ENCODE results near the gene RNF207. TPM values are rescaled to one million over a fixed set of nuclear protein-coding genes. Genes with fewer than 3 reads are reported as not detected.

The RNF207 gene
- total and polyA plus RNA-seq, 9 donors, result 2.0 to 24.4 (median 7.7) TPM

DNA sequence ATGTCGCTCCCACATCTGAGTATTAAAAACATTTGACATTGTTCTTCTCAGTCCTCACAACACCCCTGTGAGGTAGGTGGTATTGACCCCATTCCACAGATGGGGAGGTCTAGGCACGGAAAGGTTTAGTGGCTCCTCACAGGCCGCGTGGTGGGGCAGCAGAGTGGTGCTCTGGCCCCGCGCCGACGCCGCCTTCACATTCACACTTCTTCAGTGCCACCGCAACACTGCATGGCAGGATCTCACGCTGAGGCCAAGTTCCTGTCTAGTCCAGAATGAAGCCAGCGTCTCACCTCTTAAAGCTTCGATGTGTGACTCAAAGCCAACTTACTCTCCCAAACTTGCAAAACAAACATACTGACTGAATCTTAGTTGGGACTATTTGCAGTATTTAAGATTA, 17.7 kb downstream of the RNF207 start:
- DNase-seq, result no peak
- no peak overlapping the region for H3K27ac ChIP-seq
- H3K4me1 ChIP-seq (ENCODE audit: insufficient read depth), result no peaks in the 10 kb centered on the region
- 97 to 98% (median 97%) methylated on average over 13 of the region's 13 CpGs for WGBS, 3 donors
- no peak for TF ChIP-seq POLR2A (IDR thresholded peaks at IDR 0.05)
- TF ChIP-seq, protein P1, sequence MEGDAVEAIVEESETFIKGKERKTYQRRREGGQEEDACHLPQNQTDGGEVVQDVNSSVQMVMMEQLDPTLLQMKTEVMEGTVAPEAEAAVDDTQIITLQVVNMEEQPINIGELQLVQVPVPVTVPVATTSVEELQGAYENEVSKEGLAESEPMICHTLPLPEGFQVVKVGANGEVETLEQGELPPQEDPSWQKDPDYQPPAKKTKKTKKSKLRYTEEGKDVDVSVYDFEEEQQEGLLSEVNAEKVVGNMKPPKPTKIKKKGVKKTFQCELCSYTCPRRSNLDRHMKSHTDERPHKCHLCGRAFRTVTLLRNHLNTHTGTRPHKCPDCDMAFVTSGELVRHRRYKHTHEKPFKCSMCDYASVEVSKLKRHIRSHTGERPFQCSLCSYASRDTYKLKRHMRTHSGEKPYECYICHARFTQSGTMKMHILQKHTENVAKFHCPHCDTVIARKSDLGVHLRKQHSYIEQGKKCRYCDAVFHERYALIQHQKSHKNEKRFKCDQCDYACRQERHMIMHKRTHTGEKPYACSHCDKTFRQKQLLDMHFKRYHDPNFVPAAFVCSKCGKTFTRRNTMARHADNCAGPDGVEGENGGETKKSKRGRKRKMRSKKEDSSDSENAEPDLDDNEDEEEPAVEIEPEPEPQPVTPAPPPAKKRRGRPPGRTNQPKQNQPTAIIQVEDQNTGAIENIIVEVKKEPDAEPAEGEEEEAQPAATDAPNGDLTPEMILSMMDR (IDR thresholded peaks at IDR 0.05), result no peak
- H3K9me3 ChIP-seq, result no peaks in the 10 kb centered on the region
- intact Hi-C loops (cut with DNase I), result no loop called here
- H3K4me3 ChIP-seq, result no peak overlapping the region
- no peaks in the 10 kb centered on the region for H3K36me3 ChIP-seq
- no peaks in the 10 kb centered on the region for H3K27me3 ChIP-seq

DNA sequence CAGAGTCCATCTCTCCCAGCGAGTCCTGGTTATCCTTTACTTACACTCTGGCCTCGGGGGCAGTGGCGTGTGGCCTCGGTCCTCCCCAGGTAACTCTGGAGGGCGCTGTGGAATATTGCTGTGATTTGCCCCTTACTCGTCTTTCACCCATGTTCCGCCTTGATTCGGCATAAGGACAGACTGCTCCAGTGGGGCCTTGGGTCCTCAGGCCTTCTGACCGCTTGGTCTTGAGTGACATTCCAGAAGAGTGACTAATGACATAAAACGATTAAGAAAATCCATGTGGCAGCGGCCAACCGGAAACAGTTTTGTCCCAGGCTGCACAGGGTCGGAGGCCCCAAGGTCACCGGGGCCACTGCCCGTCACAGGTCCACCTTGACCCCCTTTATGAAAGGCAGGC, 18.8 kb downstream of the RNF207 start:
- H3K27ac ChIP-seq, result no peak overlapping the region
- H3K36me3 ChIP-seq, result no peaks in the 10 kb centered on the region
- H3K27me3 ChIP-seq, result no peaks in the 10 kb centered on the region
- H3K4me1 ChIP-seq (ENCODE audit: insufficient read depth), result no peaks in the 10 kb centered on the region
- no peak for TF ChIP-seq EP300 (IDR thresholded peaks at IDR 0.05)
- TF ChIP-seq, protein P1 (IDR thresholded peaks at IDR 0.05), result no peak
- no peak for TF ChIP-seq POLR2A (IDR thresholded peaks at IDR 0.05)
- intact Hi-C loops (cut with DNase I), result no loop called here
- no peak for DNase-seq
- no peaks in the 10 kb centered on the region for H3K9me3 ChIP-seq
- no peak overlapping the region for H3K4me3 ChIP-seq
- 73 to 83% (median 76%) methylated on average over 15 of the region's 15 CpGs for WGBS, 3 donors

DNA sequence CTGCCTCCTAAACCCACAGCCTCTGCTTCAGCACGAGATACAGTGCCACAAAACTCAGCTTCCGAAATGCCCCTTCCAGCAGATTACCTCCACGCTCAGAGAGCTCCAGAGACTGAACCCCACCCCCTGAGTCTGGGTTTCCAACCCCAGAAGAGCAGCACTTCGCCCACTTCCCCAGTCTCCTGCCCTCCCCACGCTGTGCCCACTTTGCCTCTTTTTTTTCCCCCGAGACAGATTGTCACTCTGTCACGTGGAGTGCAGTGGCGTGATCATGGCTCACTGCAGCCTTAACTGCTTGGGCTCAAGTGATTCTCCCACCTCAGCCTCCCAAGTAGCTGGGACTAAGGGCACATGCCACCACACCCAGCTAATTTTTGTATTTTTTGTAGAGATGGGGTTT, 19.7 kb downstream of the RNF207 start:
- H3K4me1 ChIP-seq (ENCODE audit: insufficient read depth), result no peaks in the 10 kb centered on the region
- intact Hi-C loops (cut with DNase I), result no loop called here
- H3K9me3 ChIP-seq, result no peaks in the 10 kb centered on the region
- H3K27ac ChIP-seq, result no peak overlapping the region
- TF ChIP-seq EP300 (IDR thresholded peaks at IDR 0.05) (no peak), POLR2A (IDR thresholded peaks at IDR 0.05) (no peak)
- TF ChIP-seq, protein P1 (IDR thresholded peaks at IDR 0.05), result no peak
- 88 to 92% (median 89%) methylated on average over 8 of the region's 8 CpGs for WGBS, 3 donors
- no peaks in the 10 kb centered on the region for H3K36me3 ChIP-seq
- H3K27me3 ChIP-seq, result no peaks in the 10 kb centered on the region
- DNase-seq, result no peak
- no peak overlapping the region for H3K4me3 ChIP-seq

DNA sequence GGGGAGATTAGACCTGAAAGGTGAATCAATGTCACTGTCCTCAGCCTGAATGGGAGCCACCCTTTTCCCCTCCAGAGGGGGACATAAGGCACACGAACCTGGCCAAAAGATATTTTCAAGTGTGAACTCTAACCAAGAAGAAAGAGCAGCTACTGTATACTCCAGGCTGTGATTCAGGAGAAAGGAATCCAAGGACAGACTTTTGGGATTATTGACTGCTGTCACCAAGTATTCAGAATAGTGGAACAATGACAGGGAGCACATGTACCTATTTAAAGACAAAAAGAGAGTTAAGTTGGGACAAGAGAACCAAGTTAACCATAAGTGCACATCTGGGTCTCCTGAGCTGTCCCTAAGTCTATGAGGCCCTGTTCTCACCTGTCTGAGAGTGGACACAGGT, 27.5 kb downstream of the RNF207 start:
- TF ChIP-seq POLR2A (IDR thresholded peaks at IDR 0.05) (no peak), EP300 (IDR thresholded peaks at IDR 0.05) (no peak)
- TF ChIP-seq, protein P1 (IDR thresholded peaks at IDR 0.05), result no peak
- H3K4me1 ChIP-seq (ENCODE audit: insufficient read depth), result no peaks in the 10 kb centered on the region
- H3K27ac ChIP-seq, result no peak overlapping the region
- H3K36me3 ChIP-seq, result no peaks in the 10 kb centered on the region
- DNase-seq, result no peak
- intact Hi-C loops (cut with DNase I), result no loop called here
- no peak overlapping the region for H3K4me3 ChIP-seq
- no peaks in the 10 kb centered on the region for H3K27me3 ChIP-seq
- H3K9me3 ChIP-seq, result no peaks in the 10 kb centered on the region
- 21 to 54% (median 35%) methylated on average over 1 of the region's 1 CpG for WGBS, 3 donors
